Stimulated activated CD8-positive, alpha-beta memory T cell treated with anti-CD3 and anti-CD28 coated beads, Interleukin-7, amount 100 ng/mL, for 1 hour (primary cell): ENCODE measurements around the gene P2RY11.
A peak's percentile ranks its signal among the peaks of the same experiment; 100 is the strongest.

ENCODE experiments used
- DNase-seq, 2 donors: peaks; one replicate each; pipeline ENCODE4 v3.0.0-alpha.2; 2020; ENCODE audit warnings: low read depth in 2 of 2

Gene P2RY11

GRCh38 chr19:10093295-10094186 lies 18.0 kb upstream of the P2RY11 start:
- no peak for DNase-seq

- DNase-seq = no peak
Measured at GRCh38 chr19:10095622-10095947, 15.9 kb upstream of the P2RY11 start.

GRCh38 chr19:10095948-10096614 lies 15.4 kb upstream of the P2RY11 start:
- peak; percentile 73 to 83 for DNase-seq

- DNase-seq = no peak
Measured at GRCh38 chr19:10096615-10096963, 14.9 kb upstream of the P2RY11 start.

GRCh38 chr19:10100163-10100785 lies 11.2 kb upstream of the P2RY11 start:
- no peak for DNase-seq

GRCh38 chr19:10102787-10103236 lies 8.7 kb upstream of the P2RY11 start:
- DNase-seq = no peak

- no peak for DNase-seq
Measured at GRCh38 chr19:10104130-10104513, 7.4 kb upstream of the P2RY11 start.

- DNase-seq = peak in 1 of 2 donors; percentile 60
Measured at GRCh38 chr19:10104665-10105508, 6.6 kb upstream of the P2RY11 start.

GRCh38 chr19:10105509-10106099 lies 5.9 kb upstream of the P2RY11 start:
- peak; percentile 46 to 50 for DNase-seq

- peak; percentile 88 to 90 for DNase-seq
Measured at GRCh38 chr19:10106100-10106936, 5.2 kb upstream of the P2RY11 start, which contains the start of gene PPAN. Gene PPAN (plus strand): TSS chr19:10106362. CDS start chr19:10106395, 33 bp downstream.

GRCh38 chr19:10107254-10107653 lies 4.2 kb upstream of the P2RY11 start:
- no peak for DNase-seq

- DNase-seq = no peak
Measured at GRCh38 chr19:10107817-10108367, 3.6 kb upstream of the P2RY11 start.

- no peak for DNase-seq
Measured at GRCh38 chr19:10109528-10109927, 2.0 kb upstream of the P2RY11 start.

GRCh38 chr19:10110076-10110971 lies 1.2 kb upstream of the P2RY11 start:
- no peak for DNase-seq

GRCh38 chr19:10110972-10111317 lies 548 bp upstream of the P2RY11 start:
- DNase-seq = no peak

- peak in 1 of 2 donors; percentile 38 for DNase-seq
Measured at GRCh38 chr19:10112037-10112761, 706 bp downstream of the P2RY11 start.

GRCh38 chr19:10112895-10113591 lies 1.6 kb downstream of the P2RY11 start:
- DNase-seq = peak in 1 of 2 donors; percentile 40

GRCh38 chr19:10113592-10113963 lies 2.1 kb downstream of the P2RY11 start:
- no peak for DNase-seq
